ENCODE measurements around the gene KCTD16.

Gene KCTD16

DNA sequence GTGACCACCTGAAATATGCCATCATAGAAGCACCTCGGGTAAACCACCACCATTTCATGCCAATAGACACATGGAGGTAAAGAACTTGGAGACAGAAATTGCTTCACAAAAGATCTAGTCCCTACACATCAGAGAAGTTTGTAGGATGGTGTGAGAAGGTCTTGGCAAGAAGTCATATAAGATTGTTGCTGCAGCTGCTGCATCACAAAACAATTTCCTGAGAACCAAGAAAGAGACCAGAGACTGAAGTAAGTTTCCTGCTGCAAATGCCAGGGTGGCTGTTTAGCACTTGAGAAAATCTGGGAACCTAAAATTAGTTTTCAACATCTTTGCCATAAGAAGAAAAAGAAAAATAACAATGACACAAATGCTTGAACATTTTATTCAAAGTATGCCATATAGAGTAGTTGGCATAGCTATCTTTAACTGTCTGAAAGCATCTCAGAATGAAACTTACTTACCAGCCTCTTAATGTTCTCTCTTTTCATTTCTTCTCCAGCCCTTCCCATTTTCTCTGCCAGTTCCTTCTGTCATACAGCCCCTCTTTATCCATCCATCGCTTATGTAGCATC, 114.3 kb downstream of the KCTD16 start:
- DNase-seq (ENCODE audit: low read depth), result no peak

DNA sequence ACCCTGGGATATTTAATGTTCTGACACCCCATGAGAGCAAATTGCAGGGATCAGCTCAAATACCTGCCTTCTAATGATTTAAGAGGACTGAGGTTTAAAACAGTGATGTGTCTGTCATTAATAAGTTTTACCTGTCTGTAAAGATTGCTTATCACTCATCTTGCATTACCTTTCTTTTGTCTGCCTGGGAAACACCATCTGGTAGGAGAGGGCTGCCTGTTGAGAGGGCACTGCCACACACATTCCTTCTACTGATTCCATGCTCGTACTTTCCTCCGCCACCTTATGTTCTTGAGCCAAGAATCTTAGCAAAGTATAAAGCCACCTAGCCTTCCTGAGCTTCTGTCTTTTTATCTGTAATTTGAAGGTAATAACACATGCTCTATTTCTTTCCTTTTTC, 118.6 kb downstream of the KCTD16 start:
- no peak for DNase-seq (ENCODE audit: low read depth)

DNA sequence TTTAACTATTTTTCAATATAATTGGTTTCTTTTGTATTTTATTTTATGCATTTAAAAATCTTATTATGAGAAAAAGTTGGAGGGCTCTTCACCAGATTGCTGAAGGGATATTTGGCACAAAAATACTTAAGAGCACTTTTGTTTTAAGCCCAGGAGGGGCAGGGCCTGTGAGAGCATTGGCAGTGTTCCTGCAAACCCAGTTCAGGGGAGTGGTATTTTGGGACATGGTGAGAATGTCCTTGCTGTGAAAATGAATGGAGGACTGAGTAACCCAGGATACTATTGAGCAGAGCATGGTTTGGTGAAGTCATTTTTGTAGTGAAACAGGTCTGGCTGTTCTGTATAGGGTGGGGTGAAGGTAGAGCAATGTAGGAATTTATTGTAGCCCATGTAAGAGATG, 121.4 kb downstream of the KCTD16 start:
- no peak for DNase-seq (ENCODE audit: low read depth)

DNA sequence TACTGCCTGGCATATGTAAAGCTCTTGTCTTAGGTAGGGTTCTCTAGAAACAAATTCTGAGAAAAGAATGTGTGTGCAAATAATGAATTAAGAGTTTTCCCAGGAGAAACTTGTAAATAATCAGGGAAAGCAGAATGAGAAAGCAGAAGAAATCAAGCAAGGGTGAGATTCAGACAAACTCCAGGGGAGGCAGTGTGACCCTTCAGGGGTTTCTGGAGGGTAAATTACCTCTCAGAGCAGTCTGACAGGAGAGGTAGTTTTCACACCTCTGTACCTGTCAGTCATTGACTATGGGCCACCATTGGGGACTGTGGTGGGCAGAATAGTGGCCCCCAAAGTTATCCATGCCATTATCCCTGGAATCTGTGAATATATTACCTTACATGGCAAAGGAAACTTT, 124.6 kb downstream of the KCTD16 start:
- DNase-seq (ENCODE audit: low read depth), result no peak

DNA sequence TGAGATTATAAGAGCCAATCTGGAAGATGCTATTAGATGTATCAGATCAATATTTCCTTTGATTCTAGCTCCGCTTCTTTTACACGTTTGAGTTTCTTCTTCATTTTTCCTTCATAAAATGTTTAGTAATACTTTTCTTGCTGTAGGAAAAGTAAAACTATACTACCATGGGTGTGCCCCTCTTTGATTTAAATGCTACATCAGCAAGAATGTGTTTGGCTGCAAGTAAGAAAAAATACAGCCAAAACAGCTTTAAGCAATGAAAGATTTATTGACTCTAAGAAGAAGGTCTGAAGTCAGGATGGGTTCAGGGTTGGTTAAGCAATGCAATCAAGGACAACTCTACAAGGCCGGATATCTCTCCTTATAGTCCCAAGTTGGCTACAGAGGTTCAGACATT, 126.4 kb downstream of the KCTD16 start:
- DNase-seq (ENCODE audit: low read depth), result no peak

DNA sequence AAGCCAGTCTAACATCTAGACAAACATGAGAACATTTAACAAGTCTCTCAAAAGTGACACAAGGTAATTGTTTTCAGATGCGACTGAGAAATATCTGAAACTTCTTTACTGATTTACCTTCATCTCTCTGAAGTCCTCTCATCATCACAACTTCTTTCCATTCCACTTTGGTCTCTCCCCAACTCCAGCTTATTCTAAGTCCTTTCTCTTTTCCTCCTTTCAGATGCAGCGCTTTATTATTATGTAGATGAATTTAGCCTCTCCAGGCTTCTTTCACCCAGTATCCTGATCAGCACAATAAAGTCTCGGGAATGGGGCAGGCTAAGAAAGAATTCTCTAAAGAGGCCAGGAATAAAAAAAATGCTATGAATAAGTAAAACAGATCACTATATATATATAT, 128.0 kb downstream of the KCTD16 start:
- no peak for DNase-seq (ENCODE audit: low read depth)

DNA sequence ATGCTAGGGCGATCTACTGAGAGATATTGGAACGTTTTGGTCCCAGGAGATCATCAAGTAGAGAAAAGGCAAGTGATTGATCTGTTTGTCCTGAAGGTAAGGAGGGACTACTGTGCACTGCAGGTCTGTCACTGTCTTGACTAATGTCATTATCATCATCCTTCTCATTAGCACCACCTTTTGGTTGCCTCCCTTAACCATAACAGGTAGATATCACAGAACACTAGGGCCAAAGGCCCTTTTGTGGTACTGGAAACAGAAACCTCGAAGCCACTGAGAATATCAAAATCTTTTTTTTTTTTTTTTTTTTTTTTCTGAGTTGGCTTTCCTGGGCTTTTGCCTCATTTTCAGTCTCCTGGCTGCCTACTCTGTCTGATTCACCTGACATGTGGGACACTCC, 134.0 kb downstream of the KCTD16 start:
- DNase-seq (ENCODE audit: low read depth), result no peak

DNA sequence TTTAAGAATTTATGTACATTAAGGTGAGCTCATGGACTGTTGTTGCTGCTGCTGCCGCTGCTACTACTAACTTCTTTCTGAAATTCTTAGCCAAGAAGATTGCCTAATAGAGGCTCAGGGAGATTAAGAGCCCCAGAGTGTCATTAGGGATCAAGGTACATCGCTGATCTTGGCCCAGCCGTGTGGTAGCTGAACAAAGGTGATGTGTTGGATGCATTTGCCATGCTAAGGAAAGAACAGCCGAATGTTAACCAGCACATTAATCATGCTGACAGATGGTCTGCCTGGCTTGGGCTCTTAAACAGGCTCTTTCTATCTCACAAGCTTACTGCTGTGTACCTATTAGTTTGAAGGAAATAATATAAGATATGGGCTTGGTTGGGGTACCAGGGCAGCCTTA, 137.1 kb downstream of the KCTD16 start:
- no peak for DNase-seq (ENCODE audit: low read depth)

DNA sequence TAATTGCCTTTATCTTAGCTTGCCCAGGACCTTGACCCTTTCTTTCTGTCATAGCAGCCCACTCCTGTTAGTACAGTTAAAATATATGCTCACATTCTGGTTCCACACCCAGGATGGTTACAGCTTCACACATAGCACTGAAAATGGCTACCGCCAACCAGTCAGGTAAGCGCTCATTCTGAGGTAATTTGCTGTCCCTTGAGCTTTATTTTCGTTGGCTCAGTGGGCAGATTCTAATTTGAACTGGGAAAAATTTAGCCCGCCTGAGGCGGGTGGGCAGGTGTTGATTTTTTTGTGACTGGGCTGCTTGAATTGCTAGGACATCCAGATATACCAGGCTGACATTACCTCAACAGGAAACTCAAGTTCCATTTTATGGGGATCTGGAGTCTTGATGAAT, 137.5 kb downstream of the KCTD16 start:
- DNase-seq (ENCODE audit: low read depth), result no peak

DNA sequence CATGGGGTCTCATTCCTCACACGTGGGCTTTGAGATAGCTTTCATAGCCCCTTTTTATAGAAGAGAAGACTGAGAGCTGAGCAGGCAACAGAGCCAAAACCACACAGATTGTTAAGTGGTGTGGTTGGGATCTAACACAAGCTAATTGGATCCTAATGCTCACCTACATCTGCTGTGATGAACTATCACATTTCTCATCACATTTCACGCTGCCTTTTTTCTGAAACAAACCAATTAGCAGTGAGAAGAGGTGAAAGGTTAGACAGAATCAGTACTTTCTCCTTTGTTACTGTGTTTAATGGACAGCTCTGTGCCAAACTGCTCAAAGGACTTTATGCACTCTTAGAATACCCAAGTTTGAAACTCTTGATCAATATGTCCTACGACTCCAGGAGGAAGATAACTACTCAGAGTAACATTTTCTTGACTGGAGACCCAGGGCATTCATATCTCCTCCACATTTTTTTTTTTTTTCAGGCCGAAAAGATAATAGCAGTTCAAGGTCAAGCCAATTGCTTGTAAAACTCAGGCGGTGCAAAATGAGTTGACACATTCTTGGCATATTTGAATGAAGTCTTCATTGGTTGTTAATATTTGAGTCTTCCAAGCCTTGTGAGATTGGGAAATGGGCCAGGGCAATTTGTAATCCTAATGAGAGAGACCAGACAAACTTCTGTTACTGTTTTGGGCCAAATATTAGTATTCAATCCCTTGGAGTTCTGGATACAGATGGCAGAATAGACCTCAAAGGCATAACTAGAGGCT, 138.4 kb downstream of the KCTD16 start:
- DNase-seq (ENCODE audit: low read depth), result no peak

DNA sequence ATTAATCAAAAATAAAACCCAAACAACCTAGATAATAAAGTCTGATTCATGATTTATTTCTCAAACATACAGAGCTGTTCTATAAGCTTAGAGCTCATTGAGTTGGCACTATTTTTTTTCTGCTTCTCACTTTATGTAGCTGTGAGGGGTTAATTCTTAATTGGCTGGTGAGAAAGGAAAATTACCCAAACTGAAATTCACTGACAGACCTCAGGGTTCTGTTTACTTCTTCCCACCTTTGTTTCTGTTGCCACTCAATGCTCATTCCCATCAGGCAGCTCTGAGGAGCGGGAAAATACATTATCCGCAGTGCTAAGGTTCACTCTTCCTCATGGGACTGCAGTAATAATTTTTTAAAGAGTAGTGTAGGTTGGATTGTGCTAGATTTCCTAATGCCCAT, 139.9 kb downstream of the KCTD16 start:
- DNase-seq (ENCODE audit: low read depth), result no peak

DNA sequence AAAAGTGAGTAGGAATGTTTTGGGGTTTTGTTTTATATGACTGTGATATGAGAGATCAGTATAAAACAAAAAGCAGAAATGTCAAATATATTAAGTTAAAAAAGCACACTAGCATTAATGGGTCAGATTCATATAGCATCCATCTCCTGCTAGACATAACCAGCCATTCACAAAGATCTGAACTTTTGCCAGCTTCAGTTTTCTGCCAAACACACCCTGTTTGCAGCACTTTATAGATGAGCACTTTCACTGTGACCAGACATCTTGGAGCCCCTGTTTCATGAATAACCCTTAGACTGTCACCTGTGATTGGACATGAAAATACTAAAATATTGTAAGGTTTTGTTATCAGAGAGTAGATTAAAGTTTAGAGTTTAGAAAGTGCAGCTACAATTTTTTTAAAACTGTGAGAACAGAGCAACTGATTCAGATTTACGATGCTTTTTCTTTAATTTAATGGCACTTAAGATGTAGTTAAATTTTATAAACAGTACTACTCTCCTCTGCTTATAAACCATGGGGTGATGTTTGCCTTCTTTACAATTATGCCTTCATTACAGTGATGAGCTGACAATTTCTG, 142.6 kb downstream of the KCTD16 start:
- DNase-seq (ENCODE audit: low read depth), result no peak

DNA sequence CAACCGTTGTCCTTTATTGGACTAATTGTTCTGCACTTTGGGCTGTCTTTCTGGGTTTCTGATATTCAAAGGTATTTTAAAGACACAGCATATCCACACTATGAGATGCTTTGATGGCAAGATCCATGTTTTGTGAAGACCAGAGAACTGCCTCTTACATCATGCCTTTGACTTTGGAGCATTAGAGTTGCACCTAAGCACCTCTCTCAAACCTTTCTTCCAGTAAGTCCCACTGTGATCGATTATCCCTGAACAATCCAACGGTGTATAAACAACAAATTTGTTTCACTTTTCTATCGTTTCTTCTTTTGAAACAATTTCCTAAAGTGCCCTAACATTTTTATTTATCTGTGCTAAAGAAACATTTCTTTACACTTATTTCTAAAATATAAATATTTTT, 144.4 kb downstream of the KCTD16 start:
- no peak for DNase-seq (ENCODE audit: low read depth)

DNA sequence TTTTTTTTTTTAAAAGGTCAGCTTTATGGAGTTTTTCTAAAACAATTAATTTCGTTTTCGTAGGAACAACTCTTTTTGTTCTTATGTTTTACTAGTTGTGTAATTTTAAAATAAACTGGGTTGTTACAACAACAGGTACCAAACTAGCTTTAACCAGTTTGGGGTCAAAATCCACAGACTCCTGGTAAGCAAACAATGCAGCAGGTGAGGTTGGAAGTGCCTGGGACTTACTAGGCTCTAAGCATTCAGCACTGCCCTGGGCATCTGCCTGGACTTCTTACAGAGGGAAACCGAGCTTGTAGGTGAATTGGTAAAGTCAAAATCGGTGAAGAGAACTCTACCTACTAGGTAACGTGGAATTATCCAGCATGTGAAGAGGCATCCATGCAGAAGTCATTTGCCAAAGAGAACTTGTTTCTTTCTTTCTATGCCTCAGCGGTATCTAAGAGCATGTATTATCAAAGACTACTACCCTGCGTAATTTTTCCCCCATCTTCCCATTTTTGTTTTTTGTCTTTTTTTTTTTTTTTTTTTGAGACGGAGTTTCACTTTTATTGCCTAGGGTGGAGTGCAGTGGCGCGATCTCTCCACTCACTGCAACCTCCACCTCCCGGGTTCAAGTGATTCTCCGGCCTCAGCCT, 145.4 kb downstream of the KCTD16 start:
- DNase-seq (ENCODE audit: low read depth), result no peak

DNA sequence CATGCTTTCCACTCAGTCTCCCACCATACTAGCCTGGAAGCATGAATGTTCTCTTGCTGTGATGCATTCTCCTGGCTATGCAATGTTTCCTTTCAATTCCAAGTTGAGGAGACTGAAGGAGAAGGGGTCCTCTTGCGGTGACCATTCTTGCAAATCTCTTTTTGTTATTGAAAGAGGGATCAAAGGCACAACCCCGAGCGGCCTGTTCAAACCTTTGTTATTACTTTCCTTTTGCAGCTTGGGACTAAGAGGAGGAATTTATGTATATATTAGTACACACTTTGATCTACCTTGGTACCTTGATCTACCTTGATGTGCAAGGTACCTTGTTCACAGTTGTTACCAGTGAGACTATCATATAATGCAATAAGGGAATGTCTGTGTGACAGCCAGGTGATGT, 147.3 kb downstream of the KCTD16 start:
- no peak for DNase-seq (ENCODE audit: low read depth)

DNA sequence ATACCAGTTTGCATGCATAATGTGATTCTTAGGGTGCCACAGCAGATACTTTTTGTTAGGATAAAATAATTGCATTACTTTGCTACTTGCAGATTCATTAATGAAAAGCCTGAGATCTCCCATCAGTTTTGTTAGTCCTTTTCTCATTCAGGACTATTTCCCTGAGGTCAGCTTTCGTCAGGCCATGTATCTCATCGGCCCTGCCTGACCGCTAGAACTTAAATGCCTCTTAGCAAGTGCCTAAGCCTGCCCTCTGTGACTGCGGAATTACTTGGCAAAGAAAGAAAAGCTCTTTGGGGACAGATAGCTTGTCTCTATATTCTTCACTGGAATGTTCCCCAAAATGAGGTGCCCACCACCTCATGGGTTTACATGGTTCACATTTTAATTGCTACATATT, 147.8 kb downstream of the KCTD16 start:
- DNase-seq (ENCODE audit: low read depth), result no peak

DNA sequence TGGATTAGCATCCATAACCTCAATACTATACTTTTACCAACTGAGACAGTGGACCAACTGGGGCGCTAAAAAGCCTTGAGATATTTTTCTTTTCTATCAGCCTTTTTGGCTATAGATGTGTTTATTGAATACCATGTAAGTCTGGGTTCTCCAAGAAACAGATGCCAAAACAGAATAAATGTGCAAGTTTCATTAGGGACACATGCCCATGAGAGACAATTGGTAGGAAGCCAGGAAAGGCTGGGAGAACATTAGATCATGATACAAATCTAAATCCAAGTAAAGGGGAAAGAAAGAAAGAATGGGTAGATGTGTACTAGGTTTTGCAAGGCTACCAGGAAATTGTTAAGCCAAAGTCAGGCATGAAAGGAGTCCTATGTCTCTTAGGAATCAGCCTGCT, 152.5 kb downstream of the KCTD16 start:
- no peak for DNase-seq (ENCODE audit: low read depth)

DNA sequence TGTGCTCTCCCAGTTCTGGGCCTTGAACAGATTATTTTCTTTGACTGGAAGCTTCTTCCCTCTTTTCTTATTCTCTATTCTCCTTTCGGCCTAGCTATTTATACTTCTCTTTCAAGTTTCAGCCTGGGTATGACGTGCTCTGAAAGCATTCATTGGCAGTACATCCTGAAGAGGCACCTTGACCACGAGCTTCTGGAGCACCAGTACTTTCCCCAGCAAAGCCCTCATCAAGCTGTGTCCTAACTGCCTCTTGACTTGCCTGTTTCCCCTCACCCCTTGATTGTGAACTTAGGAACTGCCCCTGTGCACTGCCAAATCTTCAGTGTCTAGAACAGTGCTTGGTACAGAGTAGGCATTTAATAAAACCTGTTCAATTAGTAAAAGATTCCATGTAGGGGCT, 154.9 kb downstream of the KCTD16 start:
- no peak for DNase-seq (ENCODE audit: low read depth)

DNA sequence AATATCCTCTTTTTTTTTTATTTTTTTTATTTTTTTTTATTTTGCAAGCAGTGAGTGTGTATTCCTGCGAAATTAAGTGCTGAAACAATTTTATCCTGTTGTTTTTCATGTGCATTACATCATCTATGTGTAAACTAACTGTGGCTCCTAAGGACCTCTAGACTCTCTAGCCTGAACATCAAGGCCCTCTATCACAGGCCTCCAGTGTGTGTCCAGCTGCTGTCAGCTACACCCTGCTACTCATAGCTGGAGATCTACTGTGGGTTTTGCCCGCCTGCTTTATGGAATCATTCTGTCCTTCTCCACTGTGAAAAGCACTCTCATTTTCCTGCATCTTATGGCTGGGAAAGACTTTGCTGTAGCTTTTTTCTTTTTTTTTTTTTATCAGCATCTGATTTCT, 157.8 kb downstream of the KCTD16 start:
- DNase-seq (ENCODE audit: low read depth), result no peak

DNA sequence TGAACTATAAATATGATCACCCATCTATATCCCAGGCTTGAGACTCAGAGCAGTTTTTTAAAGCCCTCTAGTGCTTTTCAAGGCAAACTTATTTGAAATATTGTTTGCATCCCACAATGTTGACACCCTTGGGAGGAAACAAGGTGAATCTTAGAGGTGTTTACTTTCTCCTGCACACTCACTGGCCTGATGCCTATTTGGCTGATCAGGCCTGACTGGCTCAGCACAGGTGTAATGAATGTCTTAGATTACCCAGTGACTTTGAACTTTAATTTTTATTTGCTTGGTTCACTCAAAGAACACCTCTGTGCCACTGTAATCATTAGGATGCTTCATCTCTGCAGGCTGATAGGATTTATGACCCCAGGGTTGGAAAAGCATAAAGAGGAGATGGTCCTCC, 158.3 kb downstream of the KCTD16 start:
- DNase-seq (ENCODE audit: low read depth), result no peak

DNA sequence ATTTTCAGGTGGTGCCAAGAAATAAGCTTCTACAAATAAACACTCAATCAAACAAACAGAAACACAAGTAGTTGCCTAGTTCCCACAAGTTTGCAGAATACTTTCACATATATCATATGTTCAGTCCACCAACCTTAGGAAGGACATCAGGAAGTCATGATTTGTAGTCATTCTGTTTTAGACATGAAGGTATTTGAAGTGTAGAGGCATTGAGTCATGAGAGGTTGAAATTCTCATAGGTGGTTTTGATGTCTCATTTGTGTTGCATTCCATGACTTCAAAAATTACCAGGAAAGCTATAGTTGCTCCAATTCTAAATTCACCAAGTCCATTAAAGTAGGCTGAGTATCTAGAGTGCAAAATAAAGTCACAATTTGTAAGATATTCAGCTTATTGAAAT, 159.0 kb downstream of the KCTD16 start:
- no peak for DNase-seq (ENCODE audit: low read depth)

DNA sequence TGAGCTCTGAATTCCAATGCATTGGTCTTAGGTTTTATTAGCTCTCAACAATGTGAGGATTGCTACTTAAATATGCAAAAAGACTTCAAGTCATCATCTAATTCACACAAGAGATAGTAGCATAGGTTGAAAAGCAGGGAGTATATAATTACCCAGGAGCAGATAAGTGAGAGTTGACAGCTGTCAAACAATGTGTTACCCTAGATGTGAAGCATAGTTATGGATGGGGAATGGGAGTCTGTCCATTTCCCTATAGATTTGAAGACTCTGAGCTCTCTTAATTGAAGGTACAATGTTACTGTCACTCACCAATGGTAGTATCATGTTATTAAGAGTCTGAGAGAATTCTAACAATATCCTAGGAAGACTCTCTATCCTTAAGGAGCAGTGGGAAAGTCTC, 160.7 kb downstream of the KCTD16 start:
- no peak for DNase-seq (ENCODE audit: low read depth)

DNA sequence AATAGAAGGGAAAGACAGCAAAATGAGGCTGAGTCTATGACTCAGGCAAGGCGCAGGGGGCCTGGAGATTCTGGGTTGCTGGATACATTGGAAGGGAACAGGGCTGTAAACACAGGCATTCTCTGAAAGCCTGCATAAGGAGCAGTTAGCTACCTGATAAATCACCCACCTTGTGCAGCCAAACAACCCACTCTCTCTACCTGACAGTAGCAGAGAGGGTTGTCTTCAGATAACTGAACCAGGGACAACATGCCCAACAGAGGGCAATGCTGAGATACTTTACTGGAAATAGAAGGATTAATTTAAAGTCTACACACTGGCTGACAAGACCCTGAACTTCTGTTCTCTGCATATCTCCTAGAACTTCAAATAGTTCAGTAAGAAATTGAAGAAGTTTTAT, 161.6 kb downstream of the KCTD16 start:
- no peak for DNase-seq (ENCODE audit: low read depth)
